Cortex of kidney (tissue), 1 donor: ENCODE data around the gene ACBD3.

ENCODE experiments used
- DNase-seq: peaks from one replicate; lab custom pipeline; 2025; lab: John Stamatoyannopoulos, UW

The ACBD3 gene

DNA sequence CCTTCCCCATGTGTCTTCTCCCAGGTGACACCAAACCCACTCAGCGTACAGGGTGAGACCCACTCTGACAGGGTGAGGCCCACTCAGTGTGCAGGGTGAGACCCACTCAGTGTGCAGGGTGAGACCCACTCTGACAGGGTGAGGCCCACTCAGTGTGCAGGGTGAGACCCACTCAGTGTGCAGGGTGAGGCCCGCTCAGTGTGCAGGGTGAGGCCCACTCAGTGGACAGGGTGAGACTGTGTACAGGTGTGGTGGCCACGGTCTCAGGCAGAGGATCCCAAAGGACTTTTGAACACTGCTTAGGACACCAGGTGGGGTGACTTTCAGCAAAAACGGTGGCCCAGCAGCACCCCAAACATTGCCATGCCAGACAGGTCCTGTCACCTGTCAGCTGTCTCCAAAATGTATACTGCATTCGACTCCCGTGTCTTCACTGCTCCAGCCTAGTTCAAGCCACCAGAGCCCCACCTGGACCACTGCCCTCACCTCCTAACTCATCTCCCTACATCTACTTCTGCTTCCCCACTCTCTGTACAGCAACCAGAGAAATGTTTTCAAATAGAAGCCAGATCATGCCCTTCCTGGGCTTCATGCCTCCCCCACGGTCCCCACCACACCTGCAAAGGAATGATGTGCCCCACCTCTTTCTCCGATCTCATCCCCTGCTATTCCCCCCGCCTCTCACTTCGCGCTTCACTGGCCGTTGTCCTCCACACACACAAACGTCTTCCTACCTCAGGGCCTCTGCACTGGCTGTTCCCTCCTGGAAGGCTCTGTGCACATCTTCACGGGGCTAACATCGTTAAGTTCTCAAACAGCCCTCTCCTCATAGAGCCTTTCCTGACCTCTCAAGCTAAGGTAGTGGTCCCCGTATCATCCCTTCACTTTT, 52.1 kb downstream of the ACBD3 start:
- no peak for DNase-seq

DNA sequence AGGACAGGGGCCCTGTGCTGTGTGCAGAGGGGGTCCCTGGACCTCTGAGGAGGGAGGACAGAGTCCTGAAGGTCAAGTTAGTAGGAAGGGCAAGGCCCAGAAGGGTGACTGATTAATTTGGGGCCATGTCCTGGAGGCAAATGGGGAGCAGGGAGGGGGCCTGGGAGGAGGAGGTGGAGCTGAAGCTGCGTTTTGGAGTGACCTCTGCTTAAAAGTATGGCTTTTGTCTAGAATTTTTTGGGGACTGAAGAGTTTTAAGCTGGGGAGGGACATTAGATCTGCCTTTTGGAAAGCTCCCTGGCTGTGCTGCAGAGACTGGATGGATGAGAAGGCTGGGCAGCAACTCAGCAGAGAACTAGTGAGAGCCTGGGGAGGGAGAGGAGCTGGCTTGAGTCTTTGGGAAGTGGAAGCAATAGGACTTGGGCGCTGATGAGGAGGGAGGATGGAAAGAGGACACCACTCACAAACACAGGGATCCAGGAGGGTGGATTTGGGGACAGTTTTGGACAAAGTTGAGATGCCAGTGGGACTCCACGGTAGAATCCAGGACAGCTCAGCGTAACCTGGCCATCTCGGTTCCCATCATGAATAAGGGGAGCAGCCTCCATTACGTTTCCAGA, 52.9 kb downstream of the ACBD3 start:
- DNase-seq: no peak

DNA sequence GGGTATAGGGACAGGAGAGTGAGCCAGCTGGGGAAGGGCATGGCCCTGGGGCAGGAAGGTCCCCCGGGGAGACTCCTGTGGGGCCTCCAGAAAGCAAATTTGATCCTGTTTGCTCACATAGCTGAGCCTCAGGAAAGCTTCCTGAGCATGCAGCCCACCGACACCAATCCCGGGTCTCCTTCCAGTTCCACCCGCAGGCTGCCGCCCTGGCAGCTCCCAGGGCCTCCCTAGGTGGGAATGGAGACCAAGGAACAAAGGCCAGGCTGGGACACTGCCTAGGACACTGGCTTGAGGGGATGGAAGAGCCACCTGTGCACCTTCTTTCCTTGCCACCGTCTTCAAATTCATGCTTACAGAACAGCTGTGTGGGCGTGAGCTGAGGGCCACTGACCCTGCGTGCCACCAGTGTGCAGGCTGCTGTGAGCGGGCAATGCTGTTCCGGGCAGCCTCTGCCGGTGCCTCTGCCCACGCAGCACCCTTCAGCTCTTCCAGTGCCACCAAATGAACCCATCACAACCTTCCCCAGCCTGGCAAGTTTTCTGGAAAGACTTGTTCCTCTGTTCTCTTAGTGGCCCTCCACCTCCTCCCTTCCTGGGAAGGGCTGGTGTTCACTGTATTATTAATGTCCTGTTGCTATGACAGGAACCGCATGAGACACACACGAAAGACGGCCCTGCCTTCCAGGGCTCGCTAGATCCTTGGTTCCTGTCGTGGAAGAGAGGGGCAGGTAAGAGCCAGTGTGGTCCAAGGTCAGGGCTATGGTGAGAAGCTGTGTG, 53.6 kb downstream of the ACBD3 start:
- no peak for DNase-seq

DNA sequence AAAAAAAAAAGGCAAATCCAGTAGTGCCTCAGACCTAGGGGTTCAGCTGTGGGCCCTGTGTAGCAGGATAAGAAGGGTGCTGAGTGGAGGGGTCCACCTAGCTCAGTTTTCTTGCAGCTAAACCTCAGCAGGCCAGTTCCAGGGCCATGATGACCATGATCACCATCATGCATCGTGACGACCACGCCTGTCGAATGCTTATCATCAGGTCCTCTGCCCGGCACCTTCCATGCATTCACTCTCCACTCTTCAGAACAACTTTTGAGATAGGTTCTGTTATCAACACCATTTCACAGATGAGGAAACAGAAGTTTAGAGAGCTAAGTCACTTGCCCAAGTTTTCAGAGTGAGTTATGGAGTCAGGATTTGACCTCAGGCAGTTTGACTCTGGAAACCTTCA, 54.9 kb downstream of the ACBD3 start:
- no peak for DNase-seq

DNA sequence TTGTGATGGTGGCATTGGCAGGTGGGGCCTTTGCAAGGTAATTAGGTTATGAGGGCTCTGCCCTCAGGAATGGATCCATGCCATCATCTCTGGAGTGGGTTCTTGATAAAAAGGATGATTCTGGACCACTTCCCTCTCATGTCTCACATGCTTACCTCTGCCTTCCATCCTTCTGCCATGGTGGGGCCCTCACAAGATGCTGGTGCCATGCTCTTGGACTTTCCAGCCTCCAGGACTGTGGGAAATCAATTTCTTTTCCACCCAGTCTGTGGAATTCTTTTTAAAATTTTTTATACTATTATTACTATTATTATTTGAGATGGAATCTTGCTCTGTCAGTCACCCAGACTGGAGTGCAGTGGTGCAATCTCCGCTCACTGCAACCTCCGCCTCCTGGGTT, 57.3 kb downstream of the ACBD3 start:
- DNase-seq: no peak

DNA sequence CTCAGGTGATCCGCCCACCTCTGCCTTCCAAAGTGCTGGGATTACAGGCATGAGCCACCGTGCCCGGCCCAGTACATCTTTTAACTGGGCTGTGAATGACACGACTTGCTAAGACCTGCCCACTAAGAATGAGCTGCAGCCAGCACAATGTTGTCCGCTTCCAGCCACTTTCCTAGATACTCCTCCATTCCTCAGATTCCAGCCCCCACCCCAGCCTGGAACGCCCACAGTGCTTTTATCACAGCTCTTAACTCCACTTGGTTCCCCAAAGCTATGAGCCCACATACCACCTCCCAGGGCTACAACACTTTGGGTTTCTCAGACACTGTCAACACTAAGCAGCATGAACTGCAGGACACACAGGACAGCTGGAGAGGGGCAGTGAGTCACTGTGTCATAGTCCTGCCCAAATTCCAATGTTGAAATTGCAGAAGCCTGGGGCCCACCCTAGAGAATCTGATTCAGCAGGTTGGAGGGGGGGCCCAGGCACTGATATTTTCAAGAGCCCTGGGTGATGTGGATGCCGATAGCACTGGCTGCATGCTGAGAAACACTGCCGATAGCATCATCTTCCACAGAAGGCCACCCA, 58.0 kb downstream of the ACBD3 start:
- DNase-seq: no peak

DNA sequence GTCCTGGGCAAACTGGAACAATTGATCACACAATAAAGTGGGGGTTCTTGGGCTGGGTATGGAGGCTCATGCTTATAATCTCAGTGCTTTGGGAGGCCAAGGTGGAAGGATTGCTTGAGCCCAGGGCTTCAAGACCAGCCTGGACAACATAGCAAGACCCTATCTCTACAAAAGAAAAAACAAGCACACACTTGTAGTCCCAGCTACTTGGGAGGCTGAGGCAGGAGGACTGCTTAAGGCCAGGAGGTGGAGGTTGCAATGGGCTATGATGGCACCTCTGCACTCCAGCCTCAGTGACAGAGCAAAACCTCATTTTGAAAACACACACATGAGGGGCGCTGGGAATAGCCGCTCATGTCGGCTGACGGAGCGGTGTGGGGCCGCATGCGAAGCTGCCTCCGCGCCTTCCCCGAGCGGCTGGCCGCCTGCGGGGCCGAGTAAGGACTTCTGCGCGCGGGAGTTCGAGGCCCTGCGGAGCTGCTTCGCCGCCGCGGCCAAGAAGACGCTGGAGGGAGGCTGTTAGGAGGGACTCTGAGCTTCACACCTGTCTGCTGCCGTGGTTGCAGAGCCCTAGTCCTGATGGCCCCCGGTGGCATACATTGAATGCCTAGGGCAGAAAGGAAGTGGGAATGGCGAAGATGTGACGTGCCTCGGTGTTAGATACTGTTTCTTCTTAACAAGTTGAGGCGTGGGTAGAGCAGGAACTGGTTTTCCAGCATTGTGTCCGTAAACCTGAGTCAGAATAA, 59.5 kb downstream of the ACBD3 start:
- DNase-seq: no peak

DNA sequence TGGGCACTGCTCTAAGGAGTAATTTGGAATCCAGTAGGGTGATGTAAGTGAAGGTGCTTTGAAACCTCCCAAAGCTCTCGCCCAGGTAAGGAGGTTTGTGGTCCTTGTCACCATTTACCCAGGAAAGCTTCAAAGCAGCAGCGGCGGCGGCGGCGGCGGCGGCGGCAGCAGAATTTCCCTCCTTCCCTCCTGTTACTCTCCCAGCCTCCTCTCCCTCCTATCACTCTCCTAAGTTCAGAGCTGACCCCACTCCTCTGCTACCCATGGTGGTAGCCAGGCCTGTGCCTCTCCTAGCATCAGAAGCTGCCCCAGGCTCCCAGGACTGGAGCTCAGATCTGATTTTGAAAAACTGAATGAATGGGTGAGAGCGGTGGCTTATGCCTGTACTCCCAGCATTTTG, 60.7 kb downstream of the ACBD3 start:
- no peak for DNase-seq

DNA sequence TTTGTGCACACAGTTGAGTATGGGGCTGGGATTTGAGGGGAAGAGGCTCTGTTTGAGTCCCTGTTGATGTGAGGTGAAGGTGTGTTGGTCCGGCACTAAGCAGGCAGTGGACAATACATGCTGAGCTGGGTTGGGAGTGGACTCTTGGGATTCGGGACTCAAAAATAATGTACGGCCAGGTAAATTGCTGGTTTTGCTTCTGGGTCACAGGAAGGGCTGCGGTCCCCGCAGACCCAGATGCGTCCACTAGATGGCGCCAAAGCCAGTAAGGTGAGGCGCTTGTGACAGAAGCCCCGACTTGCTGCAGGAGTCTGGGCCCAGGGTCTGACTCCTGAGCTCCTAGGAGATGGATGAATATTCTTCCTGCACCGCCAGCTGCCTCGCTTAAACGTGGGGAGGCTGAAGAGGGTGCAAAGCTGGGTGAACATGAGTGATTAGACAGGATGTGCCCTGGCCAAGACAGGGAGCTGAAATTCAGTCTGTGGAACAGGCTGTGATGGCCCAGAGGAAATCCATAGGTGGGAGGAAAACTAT, 61.4 kb downstream of the ACBD3 start:
- DNase-seq: no peak

DNA sequence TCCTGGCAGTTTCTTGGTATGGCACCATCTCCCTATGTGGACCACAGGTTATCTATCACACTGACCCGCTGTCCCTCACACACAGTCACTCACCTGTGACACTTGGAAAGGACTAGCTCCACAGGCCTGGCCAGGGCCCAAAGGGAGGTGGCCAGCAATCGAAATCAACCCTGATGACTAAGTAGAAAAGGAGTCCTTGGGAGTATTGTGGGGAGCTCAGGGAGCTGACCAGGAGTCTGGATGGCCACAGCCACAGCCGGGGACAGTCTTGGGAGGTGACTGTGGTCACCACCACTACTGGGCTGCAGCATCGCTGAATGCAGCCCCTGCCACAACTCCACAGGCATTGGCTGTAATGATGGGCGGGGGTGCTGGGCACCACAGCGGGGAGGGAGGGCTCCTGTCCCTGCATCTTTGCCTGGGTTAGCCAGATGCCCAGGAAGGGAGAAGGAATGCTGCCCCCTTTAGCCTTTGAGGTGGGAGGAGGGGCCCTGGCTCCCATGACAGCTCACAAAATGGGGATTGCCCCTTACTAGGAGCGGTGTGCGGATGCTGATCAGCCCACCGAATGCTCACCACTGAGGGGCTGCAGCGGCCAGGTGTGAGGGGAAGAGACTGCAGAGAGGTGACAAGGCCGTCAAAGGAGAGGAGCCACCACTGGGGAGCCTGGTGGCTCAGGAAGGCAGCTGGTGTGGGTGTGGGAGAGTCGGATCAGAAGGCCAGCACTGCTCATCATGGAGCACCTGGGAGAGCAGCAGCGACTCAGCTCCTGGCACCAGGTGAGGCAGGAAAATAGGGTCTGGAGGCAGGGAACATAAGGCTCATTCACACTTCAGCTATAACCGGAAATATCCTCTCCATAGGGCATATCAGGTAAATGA, 62.7 kb downstream of the ACBD3 start:
- DNase-seq: no peak

DNA sequence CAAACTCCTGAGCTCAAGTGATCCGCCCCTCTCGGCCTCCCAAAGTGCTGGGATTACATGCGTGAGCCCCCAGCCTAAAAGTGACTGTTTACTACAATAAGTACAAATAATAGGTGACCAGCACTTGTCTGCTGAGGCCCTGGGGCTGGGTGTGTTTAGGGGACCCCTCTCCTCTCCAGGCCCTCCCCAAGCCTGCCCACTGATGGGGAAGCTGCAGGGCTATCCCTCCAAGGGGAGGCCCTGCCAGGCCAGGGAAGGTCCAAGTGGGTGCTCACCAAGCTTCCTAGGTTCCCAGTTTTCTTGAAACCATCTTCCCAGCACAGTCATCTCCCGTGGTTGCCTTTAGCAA, 63.4 kb downstream of the ACBD3 start:
- no peak for DNase-seq

DNA sequence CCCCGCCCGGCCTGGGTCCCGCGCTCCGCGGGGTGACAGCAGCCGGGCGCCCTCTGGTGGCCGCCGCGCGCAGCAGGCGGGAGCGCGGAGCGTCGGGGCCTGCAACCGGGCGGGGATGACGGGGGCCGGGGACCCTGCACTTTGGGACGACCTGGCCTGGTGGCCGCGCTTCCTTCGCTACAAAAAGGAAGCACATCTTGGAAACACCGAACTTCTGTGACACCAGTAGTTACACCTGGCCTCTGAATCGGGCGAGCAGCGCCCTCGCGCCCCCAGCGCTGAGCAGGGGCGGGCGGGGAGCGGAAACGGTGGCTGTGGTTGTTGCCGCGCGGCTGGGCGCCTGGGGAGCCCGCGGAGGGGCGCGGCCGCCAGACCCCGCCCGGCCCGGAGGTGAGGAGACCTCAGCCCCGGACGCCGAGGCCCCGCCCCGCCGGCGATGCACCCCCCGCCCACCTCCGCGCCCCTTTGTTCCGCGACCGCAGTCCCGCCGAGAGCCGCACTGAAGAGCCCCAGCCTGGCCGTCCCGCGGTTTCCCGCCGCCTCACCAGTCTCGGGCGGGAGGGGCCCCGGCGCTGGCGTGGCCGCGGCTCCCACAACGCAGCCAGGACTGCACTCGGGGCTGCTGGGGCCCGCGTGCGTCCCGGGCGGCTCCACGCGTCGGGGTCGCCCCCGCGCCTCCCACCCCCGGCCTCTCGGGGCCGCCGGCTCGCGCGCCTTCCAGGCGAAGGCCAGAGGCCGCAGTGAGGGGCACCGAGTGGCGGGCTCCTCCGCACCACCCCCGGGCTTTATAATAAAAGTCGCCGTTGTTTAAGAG, 64.7 kb downstream of the ACBD3 start:
- DNase-seq: no peak

DNA sequence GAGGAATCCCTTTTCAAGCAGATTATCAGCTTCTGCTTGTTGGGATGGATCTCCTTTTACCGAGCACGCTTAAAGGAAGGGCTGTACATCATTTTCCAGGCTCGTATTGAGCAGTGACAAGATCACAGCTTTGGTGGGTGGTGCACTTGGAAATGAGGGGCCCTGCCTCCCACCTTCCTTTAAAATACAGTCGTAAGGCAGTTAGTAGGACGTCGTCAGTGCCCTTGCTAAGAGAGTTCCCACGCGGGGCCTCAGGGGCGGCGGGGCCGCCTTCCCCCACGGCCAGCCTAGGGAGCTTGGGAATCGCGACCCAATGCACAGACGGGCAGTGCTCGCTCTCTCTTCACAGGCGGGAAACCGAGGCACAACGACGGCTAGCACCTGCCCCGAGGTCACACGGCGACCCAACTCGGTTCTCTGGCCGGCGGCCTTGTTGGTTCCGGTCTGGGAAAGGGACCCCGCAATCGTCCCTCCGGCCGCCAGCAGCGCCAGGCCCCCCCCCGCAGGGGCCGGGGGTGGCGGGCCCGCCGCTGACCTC, 65.4 kb downstream of the ACBD3 start:
- DNase-seq: no peak

DNA sequence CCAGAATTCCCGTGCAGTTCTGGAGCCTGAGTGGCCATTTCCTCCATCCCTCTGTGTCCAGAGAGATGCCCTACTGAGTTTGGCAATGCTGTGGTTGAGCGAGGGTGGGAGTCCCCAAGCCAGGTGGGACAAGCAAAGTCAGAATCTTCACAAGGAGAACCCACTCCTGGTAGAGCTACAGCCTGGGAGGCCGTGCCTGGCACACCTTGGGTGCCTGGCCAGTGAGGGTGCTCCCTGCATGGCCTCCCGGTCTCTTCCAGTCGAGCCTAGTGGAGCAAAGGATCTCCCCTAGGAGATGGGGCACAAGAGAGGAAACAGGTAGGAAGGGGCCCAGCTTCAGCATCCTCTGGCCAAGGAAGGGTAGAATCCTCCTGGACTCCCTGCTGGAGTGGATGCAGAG, 66.1 kb downstream of the ACBD3 start:
- DNase-seq: no peak

DNA sequence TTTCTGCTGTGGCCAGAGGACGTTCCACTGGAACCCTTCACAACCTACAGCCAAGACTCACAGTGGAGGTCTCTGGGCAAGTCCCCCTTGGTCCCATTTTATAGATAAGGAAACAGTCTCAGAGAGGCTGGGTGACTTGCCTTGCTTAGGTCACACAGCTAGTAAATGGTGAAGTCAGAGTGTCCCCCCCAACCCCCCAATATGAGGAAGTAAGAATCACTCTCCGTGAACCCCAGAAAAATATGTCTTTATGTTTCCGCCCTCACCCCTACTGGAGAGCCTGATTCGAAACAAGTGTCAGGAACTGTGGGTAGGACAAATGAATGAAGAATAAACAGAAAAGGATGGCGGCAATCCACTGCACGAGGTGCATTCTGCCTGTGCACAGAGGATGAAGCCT, 67.4 kb downstream of the ACBD3 start:
- DNase-seq: no peak

DNA sequence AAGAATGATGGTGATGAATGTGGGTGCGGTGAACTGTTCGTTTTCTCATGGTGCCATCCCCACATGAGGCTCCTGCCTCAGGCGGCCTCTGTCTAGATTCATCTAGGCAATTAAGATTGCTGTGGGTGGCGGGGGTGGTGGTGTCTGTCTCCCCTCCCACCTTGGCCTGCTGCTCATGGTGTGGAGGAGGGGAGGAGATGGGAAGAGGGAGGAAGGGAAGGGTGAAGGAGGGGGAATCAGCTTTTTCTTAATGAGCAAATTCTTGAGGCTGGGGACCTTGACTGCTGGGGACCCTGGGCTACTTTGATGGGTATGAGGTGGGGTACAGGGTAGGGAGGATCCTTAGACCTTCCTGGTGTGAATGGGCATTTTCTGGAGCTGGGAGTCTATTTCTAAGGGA, 68.2 kb downstream of the ACBD3 start:
- no peak for DNase-seq

DNA sequence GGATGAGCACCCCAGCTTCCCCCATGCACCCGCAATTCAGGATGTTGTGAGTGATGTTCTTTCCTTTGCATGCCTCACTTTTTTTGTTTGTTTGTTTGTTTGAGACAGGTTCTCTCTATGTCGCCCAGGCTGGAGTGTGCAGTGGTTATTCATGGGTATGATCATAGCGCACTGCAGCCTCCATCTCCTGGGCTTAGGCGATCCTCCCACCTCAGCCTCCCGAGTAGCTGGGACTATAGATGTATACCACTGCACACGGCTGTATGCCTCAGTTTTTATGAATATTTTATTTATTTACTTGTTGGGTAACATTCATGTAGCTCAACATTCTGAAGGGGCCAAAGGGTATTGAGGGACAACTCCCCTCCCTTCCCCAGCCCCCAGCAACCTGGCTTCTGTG, 69.2 kb downstream of the ACBD3 start:
- DNase-seq: no peak

DNA sequence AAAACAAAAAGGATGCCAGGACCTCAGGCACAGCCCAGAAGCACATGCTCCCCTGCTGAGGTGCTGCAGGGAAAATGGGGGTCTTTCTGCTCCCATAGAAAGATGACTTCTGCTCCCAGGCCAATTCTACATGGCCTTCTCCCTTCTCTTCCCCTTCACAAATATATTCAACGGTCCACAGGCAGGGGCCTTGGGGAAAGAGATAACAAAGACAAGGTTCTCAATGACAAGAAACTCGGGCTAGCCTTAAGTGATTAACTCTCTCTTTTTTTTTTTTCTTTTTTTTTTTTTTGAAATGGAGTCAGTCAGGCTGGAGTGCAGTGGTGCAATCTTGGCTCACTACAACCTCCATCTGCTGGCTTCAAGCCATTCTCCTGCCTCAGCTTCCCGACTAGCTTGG, 69.9 kb downstream of the ACBD3 start:
- no peak for DNase-seq

DNA sequence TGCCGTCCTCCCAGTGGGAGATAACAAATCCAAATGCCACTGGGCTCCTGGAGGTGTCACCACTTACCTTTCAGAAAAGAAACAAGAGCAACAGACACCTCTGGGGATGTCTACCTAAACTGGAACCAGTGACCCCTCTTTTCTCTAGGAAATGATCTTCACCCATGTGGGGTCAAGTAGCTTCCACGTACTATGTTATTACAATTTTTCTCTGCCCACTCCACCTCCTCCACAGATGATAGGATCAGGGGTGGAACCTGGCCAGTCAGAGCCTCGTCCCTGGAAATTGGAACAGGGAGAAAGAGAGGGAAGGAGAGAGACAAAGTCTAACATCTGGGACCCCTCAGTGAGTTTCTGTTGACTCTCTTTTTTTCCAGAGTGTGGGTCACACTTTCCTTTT, 73.9 kb downstream of the ACBD3 start:
- DNase-seq: no peak

DNA sequence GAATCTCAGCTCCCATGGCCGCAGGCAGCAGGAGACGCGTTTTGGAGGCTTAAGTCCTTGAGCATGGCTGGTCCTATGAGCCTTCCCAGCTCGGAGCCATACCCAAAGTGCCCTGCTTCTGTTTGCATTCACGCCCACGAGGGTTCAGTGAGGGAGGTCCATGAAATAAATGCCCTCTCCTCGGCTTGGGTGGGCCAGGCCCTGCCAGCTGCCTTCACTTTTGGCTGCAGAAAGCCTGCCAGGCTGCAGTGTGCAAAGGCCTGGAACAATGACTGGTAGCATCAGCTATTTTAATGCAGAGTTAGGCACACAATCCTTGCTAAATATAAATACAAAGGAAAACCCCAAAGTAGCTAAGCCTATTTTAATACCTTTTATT, 74.7 kb downstream of the ACBD3 start:
- DNase-seq: no peak
